ENCODE results near the gene LYPD8.

Gene LYPD8

GRCh38 chr1:248714248-248714647 is 41.3 kb downstream of the LYPD8 start:
- DNase-seq = no peak
- in situ Hi-C loops (cut with HindIII; ENCODE audit: low pct_ligation_motif_present, low pct_unique_long_range_greater_than_20kb, low sequenced_read_pairs) = no loop called here

GRCh38 chr1:248710305-248710900 is 45.2 kb downstream of the LYPD8 start:
- in situ Hi-C loops (cut with HindIII; ENCODE audit: low pct_ligation_motif_present, low pct_unique_long_range_greater_than_20kb, low sequenced_read_pairs) = no loop called here
- DNase-seq = no peak

- no peak for DNase-seq
- in situ Hi-C loops (cut with HindIII; ENCODE audit: low pct_ligation_motif_present, low pct_unique_long_range_greater_than_20kb, low sequenced_read_pairs) = no loop called here
Observed at GRCh38 chr1:248704606-248705005, 51.0 kb downstream of the LYPD8 start.

GRCh38 chr1:248703674-248704073 is 51.9 kb downstream of the LYPD8 start:
- DNase-seq = no peak
- in situ Hi-C loops (cut with HindIII; ENCODE audit: low pct_ligation_motif_present, low pct_unique_long_range_greater_than_20kb, low sequenced_read_pairs) = no loop called here

GRCh38 chr1:248702714-248703113 is 52.8 kb downstream of the LYPD8 start, which contains the start of gene OR14I1:
Gene OR14I1 (minus strand): TSS chr1:248702766.
- in situ Hi-C loops (cut with HindIII; ENCODE audit: low pct_ligation_motif_present, low pct_unique_long_range_greater_than_20kb, low sequenced_read_pairs) = no loop called here

GRCh38 chr1:248699099-248699498 is 56.5 kb downstream of the LYPD8 start:
- DNase-seq = no peak
- in situ Hi-C loops (cut with HindIII; ENCODE audit: low pct_ligation_motif_present, low pct_unique_long_range_greater_than_20kb, low sequenced_read_pairs) = no loop called here

More at GRCh38 chr1:248702714-248703113, 52.8 kb downstream of the LYPD8 start, which contains the start of gene OR14I1:
- no peak for DNase-seq

- in situ Hi-C loops (cut with HindIII; ENCODE audit: low pct_ligation_motif_present, low pct_unique_long_range_greater_than_20kb, low sequenced_read_pairs) = no loop called here
- no peak for DNase-seq
Observed at GRCh38 chr1:248697907-248698306, 57.7 kb downstream of the LYPD8 start.

GRCh38 chr1:248696774-248697173 is 58.8 kb downstream of the LYPD8 start:
- in situ Hi-C loops (cut with HindIII; ENCODE audit: low pct_ligation_motif_present, low pct_unique_long_range_greater_than_20kb, low sequenced_read_pairs) = no loop called here
- no peak for DNase-seq

GRCh38 chr1:248696261-248696660 is 59.3 kb downstream of the LYPD8 start:
- in situ Hi-C loops (cut with HindIII; ENCODE audit: low pct_ligation_motif_present, low pct_unique_long_range_greater_than_20kb, low sequenced_read_pairs) = no loop called here
- DNase-seq = peak; percentile 43

GRCh38 chr1:248695451-248696132 is 60.0 kb downstream of the LYPD8 start:
- no peak for DNase-seq
- in situ Hi-C loops (cut with HindIII; ENCODE audit: low pct_ligation_motif_present, low pct_unique_long_range_greater_than_20kb, low sequenced_read_pairs) = no loop called here

- DNase-seq = no peak
- in situ Hi-C loops (cut with HindIII; ENCODE audit: low pct_ligation_motif_present, low pct_unique_long_range_greater_than_20kb, low sequenced_read_pairs) = no loop called here
Observed at GRCh38 chr1:248691567-248692155, 63.9 kb downstream of the LYPD8 start.

All from ACHN (cell line).